Liver (tissue), 9 donors: ENCODE results near the gene CHN1. TPM values are rescaled to one million over a fixed set of nuclear protein-coding genes. Genes with fewer than 3 reads are reported as not detected.

Experiments used
- DNase-seq: peaks from one replicate; pipeline ENCODE4 v3.0.0-alpha.2; 2017; ENCODE audit warnings: low spot score
- H3K27ac ChIP-seq, 2 donors: one replicate each; pipeline ENCODE4 v1.7.0; 2013; ENCODE audit warnings: inconsistent platforms in 2 of 2, low read length in 2 of 2, control low read depth in 1 of 2, low read depth in 1 of 2, mild to moderate bottlenecking in 1 of 2
- H3K27me3 ChIP-seq, 4 donors: one replicate each; pipeline versions ENCODE4 v1.6.1 to v1.7.0; 2013; ENCODE audit warnings: low read length in 3 of 4, inconsistent platforms in 1 of 4, mild to moderate bottlenecking in 1 of 4, moderate library complexity in 1 of 4; ENCODE audit not compliant: control insufficient read depth in 4 of 4, insufficient read depth in 4 of 4
- H3K36me3 ChIP-seq, 4 donors: one replicate each; pipeline versions ENCODE4 v1.6.1 to v1.7.0; 2013; ENCODE audit warnings: low read length in 3 of 4, mild to moderate bottlenecking in 3 of 4, low read depth in 1 of 4, moderate library complexity in 1 of 4; ENCODE audit not compliant: control insufficient read depth in 4 of 4, insufficient read depth in 3 of 4
- H3K4me1 ChIP-seq, 4 donors: one replicate each; pipeline versions ENCODE4 v1.6.1 to v1.7.0; 2013; ENCODE audit warnings: low read length in 3 of 4, mild to moderate bottlenecking in 3 of 4, moderate library complexity in 1 of 4; ENCODE audit not compliant: control insufficient read depth in 4 of 4, insufficient read depth in 4 of 4
- H3K4me3 ChIP-seq, 3 donors: one replicate each; pipeline versions ENCODE4 v1.6.1 to v1.7.0; 2013; ENCODE audit warnings: low read length in 3 of 3, control low read depth in 1 of 3, low read depth in 1 of 3, mild to moderate bottlenecking in 1 of 3
- H3K9ac ChIP-seq, 2 donors: one replicate each; pipeline ENCODE4 v1.7.0; 2013; ENCODE audit warnings: low read length in 2 of 2, mild to moderate bottlenecking in 2 of 2, moderate library complexity in 2 of 2, control low read depth in 1 of 2, low read depth in 1 of 2
- H3K9me3 ChIP-seq, 4 donors: one replicate each; pipeline versions ENCODE4 v1.6.1 to v1.7.0; 2013; ENCODE audit warnings: low read length in 3 of 4; ENCODE audit not compliant: control insufficient read depth in 4 of 4
- ATF3 ChIP-seq: IDR thresholded peaks from 2 replicates; pipeline ENCODE4 v1.6.1; 2016; ENCODE audit warnings: antibody characterized with exemption
- EGR1 ChIP-seq, 2 donors: IDR thresholded peaks; 2 replicates each; pipeline ENCODE4 v1.6.1; 2016 to 2018; ENCODE audit warnings: antibody characterized with exemption in 2 of 2, low read depth in 2 of 2
- FOXA1 ChIP-seq: IDR thresholded peaks from 2 replicates; pipeline ENCODE4 v1.6.1; 2016; ENCODE audit warnings: antibody characterized with exemption
- FOXA2 ChIP-seq: IDR thresholded peaks from 2 replicates; pipeline ENCODE4 v1.6.1; 2016; ENCODE audit warnings: antibody characterized with exemption
- GABPA ChIP-seq, 2 donors: IDR thresholded peaks in 1 of 2; conservative IDR thresholded peaks in 1 of 2; 2 replicates each; pipeline ENCODE4 v1.6.1; 2016; ENCODE audit warnings: antibody characterized with exemption in 2 of 2, mild to moderate bottlenecking in 1 of 2, moderate library complexity in 1 of 2
- HNF4G ChIP-seq: IDR thresholded peaks from 2 replicates; pipeline ENCODE4 v1.6.1; 2016; ENCODE audit warnings: antibody characterized with exemption
- JUND ChIP-seq, 2 donors: IDR thresholded peaks; 2 replicates each; pipeline ENCODE4 v1.6.1; 2016; ENCODE audit warnings: antibody characterized with exemption in 2 of 2
- NR2F2 ChIP-seq: IDR thresholded peaks from 2 replicates; pipeline ENCODE4 v1.6.1; 2016; ENCODE audit warnings: antibody characterized with exemption
- RAD21 ChIP-seq, 2 donors: IDR thresholded peaks; 2 replicates each; pipeline ENCODE4 v1.6.1; 2016; ENCODE audit warnings: antibody characterized with exemption in 2 of 2, mild to moderate bottlenecking in 2 of 2
- RXRA ChIP-seq, 2 donors: IDR thresholded peaks; 2 replicates each; pipeline ENCODE4 v1.6.1; 2017 to 2018; ENCODE audit warnings: antibody characterized with exemption in 2 of 2, mild to moderate bottlenecking in 1 of 2
- SP1 ChIP-seq: IDR thresholded peaks from 2 replicates; pipeline ENCODE4 v1.6.1; 2018; ENCODE audit warnings: antibody characterized with exemption, mild to moderate bottlenecking
- TAF1 ChIP-seq: conservative IDR thresholded peaks from 2 replicates; pipeline ENCODE4 v1.6.1; 2016; ENCODE audit warnings: antibody characterized with exemption, mild to moderate bottlenecking
- YY1 ChIP-seq: IDR thresholded peaks from 2 replicates; pipeline ENCODE4 v1.6.1; 2016; ENCODE audit warnings: antibody characterized with exemption, mild to moderate bottlenecking
- ZBTB33 ChIP-seq: IDR thresholded peaks from 2 replicates; pipeline ENCODE4 v1.6.1; 2016; ENCODE audit warnings: antibody characterized with exemption
- WGBS: extraction: QIAGEN DNeasy Blood & Tissue Kit; methylation state at CpG from one replicate; pipeline ENCODE4 v1.1.7; 2013; 5-methylcytosine and 5-hydroxymethylcytosine counted together
- polyA plus RNA-seq, 2 donors: library from polyadenylated mRNA; stranded (reverse) in 1 of 2; unstranded in 1 of 2; fragments of 200-250 nt in 1 of 2; fragments of >200 nt in 1 of 2; fragmentation: Nextera tagmentation in 1 of 2; extraction: Ambion mirVana in 1 of 2; gene quantifications; one replicate each; pipeline versions ENCODE4 v1.2.1 to v1.2.3, GENCODE V29; 2013 to 2015
- total RNA-seq, 2 donors: library from RNA; depleted of rRNA; stranded (reverse); fragments of >200 nt; gene quantifications; one replicate each; pipeline ENCODE4 v1.2.3, GENCODE V29; 2014
- TF ChIP-seq, protein P1 (sequence below): IDR thresholded peaks from 2 replicates; pipeline ENCODE4 v1.6.1; 2016; ENCODE audit warnings: antibody characterized with exemption, mild to moderate bottlenecking
- TF ChIP-seq, protein P2 (sequence below): fragments of 150-350 bp; IDR thresholded peaks from 2 replicates; pipeline ENCODE4 v1.5.1; 2017; ENCODE audit warnings: improper control_type of control experiment, low read depth, low read length; ENCODE audit not compliant: missing input control
- TF ChIP-seq, protein P3 (sequence below): IDR thresholded peaks from 2 replicates; pipeline ENCODE4 v1.6.1; 2016; ENCODE audit warnings: antibody characterized with exemption
- donor health status: healthy.
- donor health status: healthy.
- donor health status: healthy.
- donor health status: healthy.
- donor health status: healthy.

CHN1 gene
- total and polyA plus RNA-seq, 4 donors: 0.66 to 1.6 (median 1.1) TPM

DNA sequence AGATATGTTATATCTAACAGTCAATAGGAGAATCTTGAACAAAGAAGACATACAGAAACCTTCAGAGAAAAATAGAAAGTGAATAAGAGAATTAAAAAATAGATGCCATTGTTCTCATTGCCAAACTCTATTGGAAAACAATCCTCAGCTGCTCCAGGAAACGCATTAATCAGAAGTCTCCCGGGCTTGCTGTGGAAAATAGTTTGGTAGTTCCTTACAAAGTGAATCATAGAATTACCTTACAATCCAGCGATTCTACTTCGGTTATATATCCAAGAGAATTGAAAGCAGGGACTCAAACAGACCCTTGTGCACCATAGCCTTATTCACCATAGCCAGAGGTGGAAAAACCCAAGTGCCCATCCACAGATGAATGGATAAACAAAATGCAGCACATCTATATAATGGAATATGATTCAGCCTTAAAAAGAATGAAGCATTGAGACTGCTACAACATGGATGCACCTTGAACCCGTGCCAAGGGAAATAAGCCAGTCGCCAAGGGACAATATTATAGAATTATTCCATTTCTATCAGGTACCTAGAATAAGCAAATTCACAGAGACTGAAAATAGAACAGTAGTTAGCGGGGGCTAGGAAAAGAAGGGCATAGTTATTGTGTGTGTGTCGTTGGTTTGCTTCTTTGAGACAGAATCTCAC is 219.0 kb downstream of the CHN1 start:
- no peak overlapping the region for H3K9ac ChIP-seq
- H3K4me3 ChIP-seq: no peak overlapping the region
- no peak for TF ChIP-seq RXRA (IDR thresholded peaks at IDR 0.05)
- no peak for TF ChIP-seq TAF1
- no peak for TF ChIP-seq ATF3
- no peak for TF ChIP-seq GABPA (IDR thresholded peaks at IDR 0.05 in 1 of 2, conservative IDR thresholded peaks at IDR 0.05 in 1 of 2)
- no peak for TF ChIP-seq FOXA1
- TF ChIP-seq HNF4G: no peak
- no peak for TF ChIP-seq SP1
- TF ChIP-seq ZBTB33: no peak
- TF ChIP-seq FOXA2: no peak
- H3K27ac ChIP-seq: no peak overlapping the region
- no peaks in the 10 kb centered on the region for H3K9me3 ChIP-seq
- no peak for DNase-seq
- H3K27me3 ChIP-seq: no peaks in the 10 kb centered on the region
- WGBS: 87% methylated on average over 8 of the region's 8 CpGs
- H3K36me3 ChIP-seq: no peaks in the 10 kb centered on the region
- H3K4me1 ChIP-seq: no peaks in the 10 kb centered on the region

- DNase-seq: no peak
- WGBS: 80% methylated on average over 3 of the region's 3 CpGs
- no peak overlapping the region for H3K4me3 ChIP-seq
- H3K36me3 ChIP-seq: no peaks in the 10 kb centered on the region
- no peaks in the 10 kb centered on the region for H3K4me1 ChIP-seq
- no peak overlapping the region for H3K9ac ChIP-seq
- H3K9me3 ChIP-seq: no peaks in the 10 kb centered on the region
- no peak overlapping the region for H3K27ac ChIP-seq
- TF ChIP-seq JUND (IDR thresholded peaks at IDR 0.05) (no peak), GABPA (IDR thresholded peaks at IDR 0.05 in 1 of 2, conservative IDR thresholded peaks at IDR 0.05 in 1 of 2) (no peak), SP1 (no peak), ATF3 (no peak), HNF4G (no peak), ZBTB33 (no peak), TAF1 (no peak), FOXA1 (no peak), FOXA2 (no peak), EGR1 (IDR thresholded peaks at IDR 0.05; ENCODE audit: low read depth in 2 of 2) (no peak), YY1 (no peak), RXRA (IDR thresholded peaks at IDR 0.05) (no peak), NR2F2 (no peak), RAD21 (IDR thresholded peaks at IDR 0.05) (no peak)
- TF ChIP-seq, protein P1, sequence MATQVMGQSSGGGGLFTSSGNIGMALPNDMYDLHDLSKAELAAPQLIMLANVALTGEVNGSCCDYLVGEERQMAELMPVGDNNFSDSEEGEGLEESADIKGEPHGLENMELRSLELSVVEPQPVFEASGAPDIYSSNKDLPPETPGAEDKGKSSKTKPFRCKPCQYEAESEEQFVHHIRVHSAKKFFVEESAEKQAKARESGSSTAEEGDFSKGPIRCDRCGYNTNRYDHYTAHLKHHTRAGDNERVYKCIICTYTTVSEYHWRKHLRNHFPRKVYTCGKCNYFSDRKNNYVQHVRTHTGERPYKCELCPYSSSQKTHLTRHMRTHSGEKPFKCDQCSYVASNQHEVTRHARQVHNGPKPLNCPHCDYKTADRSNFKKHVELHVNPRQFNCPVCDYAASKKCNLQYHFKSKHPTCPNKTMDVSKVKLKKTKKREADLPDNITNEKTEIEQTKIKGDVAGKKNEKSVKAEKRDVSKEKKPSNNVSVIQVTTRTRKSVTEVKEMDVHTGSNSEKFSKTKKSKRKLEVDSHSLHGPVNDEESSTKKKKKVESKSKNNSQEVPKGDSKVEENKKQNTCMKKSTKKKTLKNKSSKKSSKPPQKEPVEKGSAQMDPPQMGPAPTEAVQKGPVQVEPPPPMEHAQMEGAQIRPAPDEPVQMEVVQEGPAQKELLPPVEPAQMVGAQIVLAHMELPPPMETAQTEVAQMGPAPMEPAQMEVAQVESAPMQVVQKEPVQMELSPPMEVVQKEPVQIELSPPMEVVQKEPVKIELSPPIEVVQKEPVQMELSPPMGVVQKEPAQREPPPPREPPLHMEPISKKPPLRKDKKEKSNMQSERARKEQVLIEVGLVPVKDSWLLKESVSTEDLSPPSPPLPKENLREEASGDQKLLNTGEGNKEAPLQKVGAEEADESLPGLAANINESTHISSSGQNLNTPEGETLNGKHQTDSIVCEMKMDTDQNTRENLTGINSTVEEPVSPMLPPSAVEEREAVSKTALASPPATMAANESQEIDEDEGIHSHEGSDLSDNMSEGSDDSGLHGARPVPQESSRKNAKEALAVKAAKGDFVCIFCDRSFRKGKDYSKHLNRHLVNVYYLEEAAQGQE: no peak
- TF ChIP-seq, protein P2, sequence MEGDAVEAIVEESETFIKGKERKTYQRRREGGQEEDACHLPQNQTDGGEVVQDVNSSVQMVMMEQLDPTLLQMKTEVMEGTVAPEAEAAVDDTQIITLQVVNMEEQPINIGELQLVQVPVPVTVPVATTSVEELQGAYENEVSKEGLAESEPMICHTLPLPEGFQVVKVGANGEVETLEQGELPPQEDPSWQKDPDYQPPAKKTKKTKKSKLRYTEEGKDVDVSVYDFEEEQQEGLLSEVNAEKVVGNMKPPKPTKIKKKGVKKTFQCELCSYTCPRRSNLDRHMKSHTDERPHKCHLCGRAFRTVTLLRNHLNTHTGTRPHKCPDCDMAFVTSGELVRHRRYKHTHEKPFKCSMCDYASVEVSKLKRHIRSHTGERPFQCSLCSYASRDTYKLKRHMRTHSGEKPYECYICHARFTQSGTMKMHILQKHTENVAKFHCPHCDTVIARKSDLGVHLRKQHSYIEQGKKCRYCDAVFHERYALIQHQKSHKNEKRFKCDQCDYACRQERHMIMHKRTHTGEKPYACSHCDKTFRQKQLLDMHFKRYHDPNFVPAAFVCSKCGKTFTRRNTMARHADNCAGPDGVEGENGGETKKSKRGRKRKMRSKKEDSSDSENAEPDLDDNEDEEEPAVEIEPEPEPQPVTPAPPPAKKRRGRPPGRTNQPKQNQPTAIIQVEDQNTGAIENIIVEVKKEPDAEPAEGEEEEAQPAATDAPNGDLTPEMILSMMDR: no peak
- TF ChIP-seq, protein P3, sequence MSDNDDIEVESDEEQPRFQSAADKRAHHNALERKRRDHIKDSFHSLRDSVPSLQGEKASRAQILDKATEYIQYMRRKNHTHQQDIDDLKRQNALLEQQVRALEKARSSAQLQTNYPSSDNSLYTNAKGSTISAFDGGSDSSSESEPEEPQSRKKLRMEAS: no peak
- no peaks in the 10 kb centered on the region for H3K27me3 ChIP-seq
Observed at GRCh38 chr2:174785481-174785880, 219.7 kb downstream of the CHN1 start.
